ENCODE data around the gene CNTN4.

The CNTN4 gene

GRCh38 chr3:2153547-2153946 is 54.9 kb downstream of the CNTN4 start:
- DNase-seq: no peak

- no peak for DNase-seq
These were observed 56.0 kb downstream of the CNTN4 start for GRCh38 chr3:2154621-2155020.

GRCh38 chr3:2156244-2156847 is 57.7 kb downstream of the CNTN4 start:
- no peak for DNase-seq

- DNase-seq: no peak
These were observed 60.2 kb downstream of the CNTN4 start for GRCh38 chr3:2158828-2159227.

- DNase-seq: no peak
These were observed 67.9 kb downstream of the CNTN4 start for GRCh38 chr3:2166552-2166951.

- DNase-seq: no peak
These were observed 74.0 kb downstream of the CNTN4 start for GRCh38 chr3:2172561-2173171.

- no peak for DNase-seq
These were observed 82.0 kb downstream of the CNTN4 start for GRCh38 chr3:2180634-2181033.

GRCh38 chr3:2198776-2199279 is 100.2 kb downstream of the CNTN4 start:
- no peak for DNase-seq

GRCh38 chr3:2204054-2204453 is 105.4 kb downstream of the CNTN4 start:
- no peak for DNase-seq

- DNase-seq: no peak
These were observed 107.0 kb downstream of the CNTN4 start for GRCh38 chr3:2205692-2206091.

GRCh38 chr3:2206536-2206935 is 107.9 kb downstream of the CNTN4 start:
- no peak for DNase-seq

- DNase-seq: no peak
These were observed 112.9 kb downstream of the CNTN4 start for GRCh38 chr3:2211568-2211967.

- DNase-seq: no peak
These were observed 113.5 kb downstream of the CNTN4 start for GRCh38 chr3:2212206-2212605.

GRCh38 chr3:2218375-2218774 is 119.7 kb downstream of the CNTN4 start:
- DNase-seq: no peak

- DNase-seq: no peak
These were observed 120.2 kb downstream of the CNTN4 start for GRCh38 chr3:2218816-2219215.

- DNase-seq: no peak
These were observed 137.5 kb downstream of the CNTN4 start for GRCh38 chr3:2236203-2236602.

- DNase-seq: no peak
These were observed 145.5 kb downstream of the CNTN4 start for GRCh38 chr3:2244137-2244536.

GRCh38 chr3:2246873-2247648 is 148.4 kb downstream of the CNTN4 start:
- DNase-seq: no peak

GRCh38 chr3:2247831-2248230 is 149.2 kb downstream of the CNTN4 start:
- no peak for DNase-seq

- no peak for DNase-seq
These were observed 152.1 kb downstream of the CNTN4 start for GRCh38 chr3:2250783-2251182.

- DNase-seq: no peak
These were observed 163.1 kb downstream of the CNTN4 start for GRCh38 chr3:2261747-2262146.

- no peak for DNase-seq
These were observed 163.5 kb downstream of the CNTN4 start for GRCh38 chr3:2262204-2262603.

GRCh38 chr3:2266606-2267005 is 167.9 kb downstream of the CNTN4 start:
- DNase-seq: no peak

GRCh38 chr3:2268779-2269178 is 170.1 kb downstream of the CNTN4 start:
- no peak for DNase-seq

All from GOT3 (cell line).